Fibroblast of skin of right biceps (primary cell): ENCODE data around the gene COX19.
A peak's percentile ranks its signal among the peaks of the same experiment; 100 is the strongest.
"Not testable (repeated sequence)": the region's sequence is repeated elsewhere in the genome, so short reads cannot be mapped to it uniquely, and the experiment has no call there.

Experiments
- DNase-seq: peaks from one replicate; pipeline ENCODE4 v3.0.0-alpha.2; 2013

The COX19 gene

DNA sequence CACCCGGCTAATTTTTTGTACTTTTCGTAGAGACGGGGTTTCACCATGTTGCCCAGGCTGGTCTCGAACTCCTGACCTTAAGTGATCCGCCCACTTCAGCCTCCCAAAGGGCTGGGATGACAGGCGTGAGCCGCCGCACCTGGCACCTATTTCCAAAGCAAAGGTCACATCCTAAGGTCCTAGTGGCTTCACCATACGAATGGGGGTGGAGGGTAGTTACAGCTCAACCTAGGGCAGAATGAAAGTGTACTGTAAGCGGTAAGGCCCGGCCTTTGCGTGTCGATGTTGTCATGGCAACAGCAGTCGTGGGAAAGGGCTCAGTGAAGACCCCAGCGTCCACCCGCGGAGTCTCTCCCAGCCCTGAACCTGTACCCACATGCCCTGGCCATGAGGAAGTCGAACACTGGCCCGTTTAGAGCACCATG, 1.6 kb upstream of the COX19 start:
- no peak for DNase-seq

- no peak for DNase-seq
Measured at GRCh38 chr7:975702-976473, 539 bp upstream of the COX19 start.

- DNase-seq: no peak
Measured at GRCh38 chr7:974172-974571, 1.2 kb downstream of the COX19 start.

DNA sequence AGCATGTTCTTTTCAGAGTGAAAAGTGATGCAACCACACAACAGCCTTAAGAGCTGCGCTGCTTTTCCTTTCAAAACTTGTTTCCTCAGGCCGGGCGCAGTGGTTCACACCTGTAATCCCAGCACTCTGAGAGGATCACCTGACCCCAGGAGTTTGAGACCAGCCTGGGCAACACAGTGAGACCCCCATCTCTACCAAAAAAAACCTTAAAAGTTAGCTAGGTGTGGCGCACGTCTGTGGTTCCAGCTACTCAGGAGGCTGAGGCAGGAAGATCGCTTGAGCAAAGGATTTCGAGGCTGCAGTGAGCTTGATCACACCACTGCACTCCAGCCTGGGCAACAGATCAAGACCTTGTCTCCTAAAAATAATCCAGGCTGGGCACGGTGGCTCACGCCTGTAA, 2.0 kb downstream of the COX19 start:
- DNase-seq: no peak

GRCh38 chr7:972676-973309, 2.6 kb downstream of the COX19 start:
- no peak for DNase-seq

- DNase-seq: no peak
Measured at GRCh38 chr7:972110-972509, 3.2 kb downstream of the COX19 start.

- no peak for DNase-seq
Measured at GRCh38 chr7:970744-971143, 4.6 kb downstream of the COX19 start.

DNA sequence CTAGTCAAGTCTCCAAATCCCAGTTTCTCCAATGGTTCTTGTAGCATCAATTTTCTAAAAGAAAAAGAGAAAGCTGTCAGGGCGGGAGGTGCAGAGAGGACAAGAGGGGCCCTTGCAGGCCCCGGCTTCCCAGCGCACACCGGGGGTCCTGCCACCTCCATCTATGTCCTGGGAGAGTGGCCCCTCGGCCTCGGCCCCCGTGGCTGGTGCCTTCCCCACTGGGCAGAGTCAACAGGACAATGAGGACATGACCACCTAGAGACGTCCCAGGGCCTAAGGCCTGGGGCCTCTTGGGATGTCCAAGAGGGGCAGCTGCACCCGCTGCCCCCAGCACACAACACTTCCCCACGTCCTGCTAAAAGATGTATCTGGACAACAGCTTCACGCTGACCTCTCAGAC, 5.9 kb downstream of the COX19 start:
- no peak for DNase-seq

DNA sequence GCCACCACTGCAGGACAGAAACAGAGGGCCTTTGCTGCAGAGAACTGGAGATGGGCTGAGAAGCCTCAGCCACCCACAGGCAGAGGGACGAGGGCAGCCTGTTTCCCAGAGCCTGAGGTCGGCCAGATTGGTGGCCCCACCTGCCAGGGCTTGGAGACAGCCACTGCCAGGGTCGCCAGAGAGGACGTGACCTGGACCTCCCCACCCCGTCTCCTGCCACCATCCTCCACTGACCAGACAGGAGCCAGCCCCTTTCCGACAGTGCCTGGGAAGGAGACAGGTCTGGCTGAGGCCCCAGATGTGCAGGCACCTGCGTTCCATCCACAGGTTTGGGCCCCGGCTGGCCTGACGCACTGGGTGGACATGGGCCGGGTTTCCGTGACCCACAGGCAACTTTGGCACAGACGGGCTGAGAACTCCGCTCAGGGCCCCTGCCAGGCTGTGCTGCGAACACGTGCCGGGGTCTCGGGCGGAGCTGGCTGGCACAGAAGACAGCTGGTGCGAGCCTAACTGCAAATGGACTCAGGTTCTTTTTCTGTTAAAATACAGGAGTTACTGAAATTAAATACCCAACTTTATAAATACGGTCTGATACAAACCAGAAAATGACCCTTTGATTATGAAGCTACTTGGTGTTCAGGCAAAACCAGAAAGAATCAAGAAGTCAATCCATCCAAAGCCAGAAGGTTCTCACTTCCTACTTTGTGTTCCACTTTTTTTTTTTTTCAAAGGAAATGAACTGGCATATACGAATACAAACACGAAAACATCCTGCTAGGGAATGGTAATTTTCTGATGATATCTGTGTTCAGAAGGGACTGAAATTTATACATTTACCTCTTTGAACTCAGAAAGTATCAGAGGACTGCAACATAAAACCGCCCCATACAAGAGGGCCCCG, 6.9 kb downstream of the COX19 start:
- no peak for DNase-seq

- DNase-seq: no peak
Measured at GRCh38 chr7:967361-968082, 7.8 kb downstream of the COX19 start.

DNA sequence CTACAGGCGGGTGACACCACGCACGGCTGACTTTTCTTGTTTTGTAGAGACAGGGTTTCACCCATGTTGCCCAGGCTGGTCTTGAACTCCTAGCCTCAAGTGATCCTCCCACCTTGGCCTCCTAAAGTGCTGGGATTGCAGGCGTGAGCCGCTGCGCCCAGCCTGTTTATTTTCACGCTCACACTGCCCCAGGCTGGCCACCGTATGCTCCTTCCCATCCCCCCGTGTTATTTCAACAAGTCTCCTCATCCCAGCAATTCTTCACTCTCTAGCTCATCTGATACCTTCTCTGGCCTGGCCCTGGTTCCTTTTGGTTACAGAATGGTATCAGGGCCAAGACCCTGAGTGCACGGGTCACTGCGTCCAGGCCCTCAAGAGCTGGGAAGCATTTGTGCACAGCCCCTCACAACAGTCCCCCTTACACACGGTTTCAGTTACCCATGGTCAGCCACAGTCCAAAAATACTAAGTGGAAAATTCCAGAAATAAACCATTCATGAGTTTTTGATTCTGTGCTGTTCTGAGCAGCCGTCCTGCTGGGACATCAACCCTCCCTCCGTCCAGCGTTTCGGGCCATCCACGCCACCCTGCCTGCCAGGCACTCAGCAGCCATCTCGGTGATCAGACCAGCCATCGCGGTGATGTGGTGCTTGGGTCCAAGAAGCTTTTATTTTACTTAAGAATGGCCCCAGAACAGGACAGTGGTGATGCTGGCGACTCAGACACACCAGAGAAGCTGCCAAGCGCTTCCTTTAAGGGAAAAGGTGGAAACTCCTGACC, 8.9 kb downstream of the COX19 start:
- no peak for DNase-seq

DNA sequence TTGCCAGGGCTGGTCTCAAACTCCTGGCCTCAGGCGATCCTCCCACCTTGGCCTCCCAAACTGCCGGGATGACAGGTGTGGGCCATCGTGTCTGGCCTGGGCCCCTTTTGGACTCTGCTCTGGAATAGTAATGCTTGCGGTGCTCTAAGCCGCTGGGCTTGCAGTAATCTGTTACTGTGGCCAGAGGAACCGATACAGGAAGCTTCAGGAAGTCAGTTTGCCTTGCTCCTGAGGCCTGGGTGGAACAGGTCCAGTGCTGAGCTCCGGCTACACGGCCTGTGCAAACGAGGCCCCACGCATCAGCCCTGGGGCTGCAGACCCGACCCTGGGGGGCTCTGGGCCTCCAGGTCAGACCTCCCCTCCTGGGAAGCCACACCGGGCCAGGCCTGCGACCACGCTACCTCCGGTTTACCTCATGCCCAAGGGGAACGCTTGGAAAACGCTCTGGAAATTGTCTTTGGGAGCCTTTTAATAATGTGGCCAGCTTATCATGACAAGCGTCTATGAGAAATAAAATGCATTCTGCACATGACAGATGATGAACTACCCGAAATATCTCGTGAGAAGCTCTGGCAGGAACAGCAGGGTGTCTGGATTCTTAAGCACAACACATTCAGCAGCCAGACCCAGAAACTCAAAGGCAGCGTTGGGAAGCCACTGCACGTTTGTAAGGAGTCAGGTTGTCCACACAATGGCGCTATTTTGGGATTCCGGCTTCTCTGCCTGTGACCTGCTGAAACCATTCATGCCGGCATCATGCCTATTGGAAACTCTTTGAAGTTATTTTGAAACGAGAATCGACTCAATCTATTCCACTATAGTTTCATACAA, 10.7 kb downstream of the COX19 start:
- DNase-seq: peak; percentile 36

- DNase-seq: no peak
Measured at GRCh38 chr7:963236-964078, 11.9 kb downstream of the COX19 start.

DNA sequence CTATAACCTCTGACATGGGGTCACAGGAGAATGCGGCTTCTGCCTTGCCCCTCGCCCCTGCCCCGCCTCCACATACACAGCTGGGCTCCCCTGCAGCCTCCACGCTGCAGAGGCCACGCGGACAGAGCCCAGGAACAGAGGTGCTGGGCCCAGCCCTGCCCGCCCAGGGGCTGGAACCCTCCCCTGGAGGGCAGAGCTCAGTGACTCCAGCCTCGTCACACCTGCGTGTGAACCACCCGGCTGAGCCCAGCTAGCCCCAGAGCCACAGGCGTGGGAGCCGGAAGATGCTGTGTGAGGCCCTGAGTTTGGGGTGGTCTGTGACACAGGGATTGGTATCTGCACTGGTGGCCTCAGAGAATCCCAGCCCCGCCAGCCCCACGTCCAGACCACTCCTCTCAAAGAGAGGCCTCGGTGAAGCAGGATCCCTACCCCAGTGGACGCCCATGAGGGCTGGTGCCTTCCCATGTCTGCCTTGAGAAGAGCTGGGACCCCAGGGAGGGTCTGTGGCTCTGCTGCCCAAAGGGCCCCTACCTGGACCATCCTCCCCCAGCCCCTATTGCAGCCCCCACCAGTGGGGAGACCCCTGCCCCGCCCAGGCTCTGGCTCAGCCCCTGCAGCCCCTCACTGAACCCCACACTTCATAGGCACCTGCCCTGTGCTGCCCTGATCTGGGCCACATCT, 12.8 kb downstream of the COX19 start:
- no peak for DNase-seq

- DNase-seq: no peak
Measured at GRCh38 chr7:961546-962400, 13.6 kb downstream of the COX19 start.

- DNase-seq: not testable (repeated sequence)
Measured at GRCh38 chr7:960972-961371, 14.4 kb downstream of the COX19 start.

DNA sequence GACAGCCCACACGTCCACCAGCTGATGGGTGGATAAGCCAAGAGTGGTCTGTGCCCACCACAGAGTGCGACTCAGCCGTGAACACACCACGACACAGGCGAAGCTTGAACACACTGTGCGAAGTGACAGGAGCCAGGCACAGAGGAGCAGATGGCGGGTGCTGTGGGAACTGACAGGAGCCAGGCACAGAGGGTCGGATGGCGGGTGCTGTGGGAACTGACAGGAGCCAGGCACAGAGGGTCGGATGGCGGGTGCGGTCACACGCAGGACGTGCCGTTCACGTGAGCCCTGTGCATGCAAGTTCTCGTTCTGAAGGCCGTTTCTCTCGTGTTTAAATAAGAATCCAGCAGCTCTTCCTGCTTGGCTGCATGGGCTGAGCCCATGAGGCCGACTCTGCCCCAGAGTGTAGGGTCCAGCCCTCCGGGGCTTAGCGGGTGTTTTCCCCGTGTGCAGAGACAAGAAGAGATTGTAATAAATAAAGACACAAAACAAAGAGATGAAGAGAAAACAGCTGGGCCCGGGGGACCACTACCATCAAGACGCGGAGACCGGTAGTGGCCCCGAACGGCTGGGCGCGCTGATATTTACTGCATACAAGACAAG, 15.0 kb downstream of the COX19 start:
- no peak for DNase-seq

- not testable (repeated sequence) for DNase-seq
Measured at GRCh38 chr7:959740-960139, 15.6 kb downstream of the COX19 start.
